ENCODE results near the gene FAM193A. TPM values are rescaled to one million over a fixed set of nuclear protein-coding genes. Genes with fewer than 3 reads are reported as not detected.
"Not testable (repeated sequence)": the region's sequence is repeated elsewhere in the genome, so short reads cannot be mapped to it uniquely, and the experiment has no call there.

Gene FAM193A
- total RNA-seq, 1 donor from 2014 or later, result 28.8 TPM

DNA sequence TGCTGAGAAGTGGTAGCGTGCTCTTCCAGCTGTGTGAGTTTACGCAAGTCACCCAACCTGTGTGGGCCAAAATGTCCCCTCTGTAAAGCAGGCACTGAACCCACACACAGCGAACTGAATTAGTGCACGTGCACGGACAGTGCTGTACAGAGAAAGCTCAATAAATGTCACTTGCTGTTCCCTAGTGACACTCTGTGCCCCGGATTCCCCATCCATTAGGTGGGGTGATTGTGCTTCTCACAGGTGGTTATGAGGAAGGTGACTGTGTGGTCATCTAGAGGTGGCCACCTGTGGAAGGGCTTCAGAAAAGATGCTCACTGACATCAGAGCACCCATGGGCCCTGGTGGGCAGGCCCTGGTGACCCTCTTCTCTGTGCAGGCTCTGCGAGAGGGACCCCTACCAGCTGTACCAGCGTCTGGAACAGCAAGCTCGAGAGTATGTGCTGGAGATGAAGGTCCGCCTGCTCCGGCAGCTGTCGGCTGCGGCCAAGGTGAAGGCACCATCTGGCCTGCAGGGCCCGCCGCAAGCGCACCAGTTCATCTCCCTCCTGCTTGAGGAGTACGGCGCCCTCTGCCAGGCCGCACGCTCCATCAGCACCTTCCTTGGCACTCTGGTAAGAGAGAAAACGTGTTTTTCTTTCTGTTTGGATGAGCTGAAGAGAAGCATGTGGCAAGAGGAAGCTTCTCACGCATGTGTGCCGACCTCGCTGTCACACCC is 94.3 kb downstream of the FAM193A start:
- no peaks in the 10 kb centered on the region for H3K4me1 ChIP-seq (ENCODE audit: insufficient read depth, low read length)
- no peaks in the 10 kb centered on the region for H3K9me3 Mint-ChIP-seq (ENCODE audit: unreplicated experiment)
- no peaks in the 10 kb centered on the region for H3K9me3 ChIP-seq (ENCODE audit: insufficient read depth, low read depth, low read length)
- H3K9ac ChIP-seq (ENCODE audit: low read length), result no peak overlapping the region
- FAIRE-seq (no peak), DNase-seq (ENCODE audit: low read depth) (no peak)
- no peak overlapping the region for H3K4me2 ChIP-seq (ENCODE audit: low read length)
- no peak overlapping the region for H3K4me3 Mint-ChIP-seq (ENCODE audit: unreplicated experiment)
- no peaks in the 10 kb centered on the region for H3K27me3 Mint-ChIP-seq (ENCODE audit: low read depth, unreplicated experiment)
- H3K79me2 ChIP-seq (ENCODE audit: insufficient read depth, low read length), result peaks cover 16% of the 10 kb centered on the region
- H3K36me3 Mint-ChIP-seq (ENCODE audit: low read depth, unreplicated experiment), result peaks cover 11% of the 10 kb centered on the region
- H2AFZ ChIP-seq (ENCODE audit: low read depth, low read length), result no peak overlapping the region
- no peaks in the 10 kb centered on the region for H3K27me3 ChIP-seq (ENCODE audit: insufficient read depth, low read length)
- no peak overlapping the region for H3K4me3 ChIP-seq (ENCODE audit: insufficient read depth, low read depth, low read length)
- peaks cover 48% of the 10 kb centered on the region for H4K20me1 ChIP-seq (ENCODE audit: insufficient read depth, low read length)
- H3K27ac Mint-ChIP-seq (ENCODE audit: unreplicated experiment), result no peak overlapping the region
- no peak overlapping the region for H3K27ac ChIP-seq (ENCODE audit: low read depth, low read length)
- peaks cover 26% of the 10 kb centered on the region for H3K36me3 ChIP-seq (ENCODE audit: insufficient read depth, low read length)
- no peaks in the 10 kb centered on the region for H3K4me1 Mint-ChIP-seq (ENCODE audit: low read depth, unreplicated experiment)
- TF ChIP-seq, protein P1, sequence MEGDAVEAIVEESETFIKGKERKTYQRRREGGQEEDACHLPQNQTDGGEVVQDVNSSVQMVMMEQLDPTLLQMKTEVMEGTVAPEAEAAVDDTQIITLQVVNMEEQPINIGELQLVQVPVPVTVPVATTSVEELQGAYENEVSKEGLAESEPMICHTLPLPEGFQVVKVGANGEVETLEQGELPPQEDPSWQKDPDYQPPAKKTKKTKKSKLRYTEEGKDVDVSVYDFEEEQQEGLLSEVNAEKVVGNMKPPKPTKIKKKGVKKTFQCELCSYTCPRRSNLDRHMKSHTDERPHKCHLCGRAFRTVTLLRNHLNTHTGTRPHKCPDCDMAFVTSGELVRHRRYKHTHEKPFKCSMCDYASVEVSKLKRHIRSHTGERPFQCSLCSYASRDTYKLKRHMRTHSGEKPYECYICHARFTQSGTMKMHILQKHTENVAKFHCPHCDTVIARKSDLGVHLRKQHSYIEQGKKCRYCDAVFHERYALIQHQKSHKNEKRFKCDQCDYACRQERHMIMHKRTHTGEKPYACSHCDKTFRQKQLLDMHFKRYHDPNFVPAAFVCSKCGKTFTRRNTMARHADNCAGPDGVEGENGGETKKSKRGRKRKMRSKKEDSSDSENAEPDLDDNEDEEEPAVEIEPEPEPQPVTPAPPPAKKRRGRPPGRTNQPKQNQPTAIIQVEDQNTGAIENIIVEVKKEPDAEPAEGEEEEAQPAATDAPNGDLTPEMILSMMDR (IDR thresholded peaks at IDR 0.05; ENCODE audit: insufficient read depth, low read depth, low read length), result no peak
- no peak for TF ChIP-seq EZH2 (IDR thresholded peaks at IDR 0.05; ENCODE audit: insufficient read depth, low read length)

DNA sequence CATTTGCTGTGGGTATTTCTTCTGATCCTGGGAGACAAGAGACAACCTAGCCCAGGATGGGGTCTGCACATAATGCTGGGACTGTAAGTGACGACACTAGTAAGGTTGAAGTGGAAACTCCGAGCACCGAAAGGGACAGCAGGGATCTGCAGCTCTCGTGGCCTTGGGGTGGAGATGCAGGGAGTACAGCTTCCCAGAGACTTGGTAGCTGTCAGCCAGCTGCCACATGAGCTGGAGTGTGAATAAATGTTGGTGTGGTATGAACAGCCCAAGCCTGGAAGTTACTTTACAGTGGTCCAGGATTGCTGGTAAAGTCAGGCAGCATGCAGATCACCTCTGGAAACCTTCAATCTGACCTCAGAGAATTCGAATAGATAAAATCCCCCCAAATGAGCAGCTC is 97.6 kb downstream of the FAM193A start:
- Mint-ChIP-seq H3K4me3 (ENCODE audit: unreplicated experiment) (no peak overlapping the region), H3K27ac (ENCODE audit: unreplicated experiment) (no peak overlapping the region), H3K4me1 (ENCODE audit: low read depth, unreplicated experiment) (no peaks in the 10 kb centered on the region), H3K9me3 (ENCODE audit: unreplicated experiment) (no peaks in the 10 kb centered on the region), H3K27me3 (ENCODE audit: low read depth, unreplicated experiment) (no peaks in the 10 kb centered on the region), H3K36me3 (ENCODE audit: low read depth, unreplicated experiment) (peaks cover 13% of the 10 kb centered on the region)
- Histone ChIP-seq H3K4me2 (ENCODE audit: low read length) (no peak overlapping the region), H3K4me1 (ENCODE audit: insufficient read depth, low read length) (no peaks in the 10 kb centered on the region), H3K4me3 (ENCODE audit: insufficient read depth, low read depth, low read length) (no peak overlapping the region), H2AFZ (ENCODE audit: low read depth, low read length) (no peak overlapping the region), H3K79me2 (ENCODE audit: insufficient read depth, low read length) (peaks cover 16% of the 10 kb centered on the region), H3K9ac (ENCODE audit: low read length) (no peak overlapping the region), H3K36me3 (ENCODE audit: insufficient read depth, low read length) (peaks cover 36% of the 10 kb centered on the region), H3K27ac (ENCODE audit: low read depth, low read length) (no peak overlapping the region), H3K9me3 (ENCODE audit: insufficient read depth, low read depth, low read length) (no peaks in the 10 kb centered on the region), H3K27me3 (ENCODE audit: insufficient read depth, low read length) (no peaks in the 10 kb centered on the region), H4K20me1 (ENCODE audit: insufficient read depth, low read length) (peaks cover 53% of the 10 kb centered on the region)
- no peak for TF ChIP-seq EZH2 (IDR thresholded peaks at IDR 0.05; ENCODE audit: insufficient read depth, low read length)
- TF ChIP-seq, protein P1 (IDR thresholded peaks at IDR 0.05; ENCODE audit: insufficient read depth, low read depth, low read length), result no peak
- no peak for DNase-seq (ENCODE audit: low read depth)
- no peak for FAIRE-seq

DNA sequence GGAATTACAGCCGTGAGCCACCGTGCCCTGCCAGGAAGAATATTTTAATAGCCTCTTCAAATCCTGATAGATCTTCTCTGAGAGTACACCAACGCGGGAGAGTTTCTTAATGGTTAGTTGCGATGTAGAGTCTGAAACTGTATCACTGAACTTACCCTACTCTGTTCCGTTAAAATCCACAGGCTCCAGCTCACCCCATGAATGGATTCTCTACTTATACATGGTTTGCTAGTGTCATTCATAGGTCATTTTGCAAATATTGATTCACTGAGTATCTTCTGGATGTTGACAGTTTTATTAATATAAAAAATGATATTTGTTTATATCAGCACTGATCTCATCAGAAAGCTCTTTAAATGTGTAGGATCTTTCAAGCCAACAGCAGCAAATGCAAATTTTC is 99.9 kb downstream of the FAM193A start:
- Histone ChIP-seq H4K20me1 (ENCODE audit: insufficient read depth, low read length) (peaks cover 41% of the 10 kb centered on the region), H3K4me2 (ENCODE audit: low read length) (no peak overlapping the region), H3K27ac (ENCODE audit: low read depth, low read length) (no peak overlapping the region), H3K79me2 (ENCODE audit: insufficient read depth, low read length) (peaks cover 10% of the 10 kb centered on the region), H3K4me1 (ENCODE audit: insufficient read depth, low read length) (no peaks in the 10 kb centered on the region), H3K9me3 (ENCODE audit: insufficient read depth, low read depth, low read length) (no peaks in the 10 kb centered on the region), H2AFZ (ENCODE audit: low read depth, low read length) (no peak overlapping the region), H3K27me3 (ENCODE audit: insufficient read depth, low read length) (no peaks in the 10 kb centered on the region), H3K9ac (ENCODE audit: low read length) (no peak overlapping the region), H3K4me3 (ENCODE audit: insufficient read depth, low read depth, low read length) (no peak overlapping the region), H3K36me3 (ENCODE audit: insufficient read depth, low read length) (peaks cover 32% of the 10 kb centered on the region)
- Mint-ChIP-seq H3K27me3 (ENCODE audit: low read depth, unreplicated experiment) (no peaks in the 10 kb centered on the region), H3K9me3 (ENCODE audit: unreplicated experiment) (no peaks in the 10 kb centered on the region), H3K36me3 (ENCODE audit: low read depth, unreplicated experiment) (peaks cover 11% of the 10 kb centered on the region), H3K4me3 (ENCODE audit: unreplicated experiment) (no peak overlapping the region), H3K4me1 (ENCODE audit: low read depth, unreplicated experiment) (no peaks in the 10 kb centered on the region), H3K27ac (ENCODE audit: unreplicated experiment) (no peak overlapping the region)
- no peak for FAIRE-seq
- TF ChIP-seq, protein P1 (IDR thresholded peaks at IDR 0.05; ENCODE audit: insufficient read depth, low read depth, low read length), result no peak
- no peak for TF ChIP-seq EZH2 (IDR thresholded peaks at IDR 0.05; ENCODE audit: insufficient read depth, low read length)
- DNase-seq (ENCODE audit: low read depth), result no peak

DNA sequence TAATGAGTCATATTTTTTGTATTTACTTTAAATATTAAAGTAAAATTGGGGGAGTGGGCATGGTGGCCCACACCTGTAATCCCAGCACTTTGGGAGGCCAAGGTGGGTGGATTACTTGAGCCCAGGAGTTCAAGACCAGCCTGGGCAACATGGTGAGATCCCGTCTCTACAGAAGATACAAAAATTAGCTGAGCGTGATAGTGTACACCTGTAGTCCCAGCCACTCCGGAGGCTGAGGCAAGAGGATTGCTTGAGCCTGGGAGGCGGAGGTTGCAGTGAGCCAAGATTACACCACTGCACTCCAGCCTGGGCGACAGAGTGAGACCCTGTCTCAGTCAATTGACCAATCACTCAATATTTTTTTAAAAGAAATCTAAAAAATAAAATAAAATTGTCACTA is 100.5 kb downstream of the FAM193A start:
- not testable (repeated sequence) for H3K9ac ChIP-seq (ENCODE audit: low read length)
- H4K20me1 ChIP-seq (ENCODE audit: insufficient read depth, low read length), result peaks cover 38% of the 10 kb centered on the region

More for the DNA sequence above, 100.5 kb downstream of the FAM193A start:
- H2AFZ ChIP-seq (ENCODE audit: low read depth, low read length); FAIRE-seq; H3K9me3 Mint-ChIP-seq (ENCODE audit: unreplicated experiment); H3K27ac ChIP-seq (ENCODE audit: low read depth, low read length); H3K4me2 ChIP-seq (ENCODE audit: low read length); H3K4me1 ChIP-seq (ENCODE audit: insufficient read depth, low read length); H3K36me3 Mint-ChIP-seq (ENCODE audit: low read depth, unreplicated experiment); H3K4me3 Mint-ChIP-seq (ENCODE audit: unreplicated experiment); H3K27me3 ChIP-seq (ENCODE audit: insufficient read depth, low read length); H3K4me3 ChIP-seq (ENCODE audit: insufficient read depth, low read depth, low read length); H3K27me3 Mint-ChIP-seq (ENCODE audit: low read depth, unreplicated experiment); H3K9me3 ChIP-seq (ENCODE audit: insufficient read depth, low read depth, low read length); H3K79me2 ChIP-seq (ENCODE audit: insufficient read depth, low read length); DNase-seq (ENCODE audit: low read depth); H3K4me1 Mint-ChIP-seq (ENCODE audit: low read depth, unreplicated experiment); H3K27ac Mint-ChIP-seq (ENCODE audit: unreplicated experiment): not testable (repeated sequence)
- peaks cover 28% of the 10 kb centered on the region for H3K36me3 ChIP-seq (ENCODE audit: insufficient read depth, low read length)
